OCI-LY3 (cell line): ENCODE data around the gene FLRT2.

Source experiments
- H2AFZ ChIP-seq: fragments of 200-600, 300-600 bp; shearing (Covaris generic); 2 replicates; pipeline ENCODE4 v1.6.0; 2014; ENCODE audit warnings: antibody characterized with exemption, low read depth, low read length
- H3K27ac ChIP-seq: fragments of 200-600, 300-600 bp; sonication (generic); 2 replicates; pipeline ENCODE4 v1.5.1; 2014; ENCODE audit warnings: mild to moderate bottlenecking, low read length, moderate library complexity, mixed read lengths
- H3K27me3 ChIP-seq: fragments of 200-600, 300-600 bp; sonication (generic); 2 replicates; pipeline ENCODE4 v1.6.1; 2014; ENCODE audit warnings: low read depth, low read length, mixed read lengths
- H3K36me3 ChIP-seq: fragments of 200-600, 300-600 bp; sonication (generic); replicated peaks from 2 replicates; pipeline ENCODE3; 2014; ENCODE audit warnings: low read depth, low read length, mixed read lengths
- H3K4me1 ChIP-seq: fragments of 300-600, 200-600 bp; sonication (generic); 2 replicates; pipeline ENCODE4 v1.6.1; 2014; ENCODE audit warnings: low read length, mixed read lengths
- H3K4me2 ChIP-seq: fragments of 200-600, 300-600 bp; sonication (generic); 2 replicates; pipeline ENCODE4 v1.6.1; 2014; ENCODE audit warnings: low read length, mixed read lengths
- H3K4me3 ChIP-seq: fragments of 300-600, 200-600 bp; sonication (generic); 2 replicates; pipeline ENCODE4 v1.5.1; 2014; ENCODE audit warnings: antibody characterized with exemption, mild to moderate bottlenecking, low read length, moderate library complexity
- H3K79me2 ChIP-seq: fragments of 300-600, 200-600 bp; shearing (Covaris generic); 2 replicates; pipeline ENCODE4 v1.6.1; 2014; ENCODE audit warnings: mild to moderate bottlenecking, low read length, mixed read lengths
- H3K9ac ChIP-seq: fragments of 300-600, 200-600 bp; shearing (Covaris generic); 2 replicates; pipeline ENCODE4 v1.6.0; 2014; ENCODE audit warnings: mild to moderate bottlenecking, low read length, moderate library complexity
- H3K9me3 ChIP-seq: fragments of 200-600, 300-600 bp; shearing (Covaris generic); 2 replicates; pipeline ENCODE4 v1.6.1; 2014; ENCODE audit warnings: low read length, mixed read lengths; ENCODE audit not compliant: insufficient read depth
- H4K20me1 ChIP-seq: fragments of 200-600, 300-600 bp; sonication (generic); 2 replicates; pipeline ENCODE4 v1.6.1; 2016; ENCODE audit warnings: low read length, mixed read lengths; ENCODE audit not compliant: insufficient read depth
- EZH2phosphoT487 ChIP-seq: fragments of 200-600 bp; shearing (Covaris generic); IDR thresholded peaks from 2 replicates; pipeline ENCODE4 v1.6.1; 2018; ENCODE audit warnings: antibody characterized with exemption, mixed run types, low read depth
- TF ChIP-seq, protein P1 (sequence below): fragments of 200-600, 300-600 bp; sonication (generic); IDR thresholded peaks from 2 replicates; pipeline ENCODE4 v1.5.1; 2014; ENCODE audit warnings: antibody characterized with exemption, low read length, low read depth

The FLRT2 gene

GRCh38 chr14:85564841-85565527, 35.0 kb downstream of the FLRT2 start:
- Histone ChIP-seq H3K4me2 (no peak overlapping the region), H3K4me1 (no peaks in the 10 kb centered on the region), H4K20me1 (no peaks in the 10 kb centered on the region), H3K9ac (no peak overlapping the region), H3K27ac (no peak overlapping the region), H3K36me3 (no peaks in the 10 kb centered on the region), H2AFZ (no peak overlapping the region), H3K27me3 (no peaks in the 10 kb centered on the region; the same call in 1 of the 2 replicates), H3K9me3 (no peaks in the 10 kb centered on the region), H3K4me3 (no peak overlapping the region), H3K79me2 (no peaks in the 10 kb centered on the region)
- TF ChIP-seq EZH2phosphoT487, result no peak
- TF ChIP-seq, protein P1, sequence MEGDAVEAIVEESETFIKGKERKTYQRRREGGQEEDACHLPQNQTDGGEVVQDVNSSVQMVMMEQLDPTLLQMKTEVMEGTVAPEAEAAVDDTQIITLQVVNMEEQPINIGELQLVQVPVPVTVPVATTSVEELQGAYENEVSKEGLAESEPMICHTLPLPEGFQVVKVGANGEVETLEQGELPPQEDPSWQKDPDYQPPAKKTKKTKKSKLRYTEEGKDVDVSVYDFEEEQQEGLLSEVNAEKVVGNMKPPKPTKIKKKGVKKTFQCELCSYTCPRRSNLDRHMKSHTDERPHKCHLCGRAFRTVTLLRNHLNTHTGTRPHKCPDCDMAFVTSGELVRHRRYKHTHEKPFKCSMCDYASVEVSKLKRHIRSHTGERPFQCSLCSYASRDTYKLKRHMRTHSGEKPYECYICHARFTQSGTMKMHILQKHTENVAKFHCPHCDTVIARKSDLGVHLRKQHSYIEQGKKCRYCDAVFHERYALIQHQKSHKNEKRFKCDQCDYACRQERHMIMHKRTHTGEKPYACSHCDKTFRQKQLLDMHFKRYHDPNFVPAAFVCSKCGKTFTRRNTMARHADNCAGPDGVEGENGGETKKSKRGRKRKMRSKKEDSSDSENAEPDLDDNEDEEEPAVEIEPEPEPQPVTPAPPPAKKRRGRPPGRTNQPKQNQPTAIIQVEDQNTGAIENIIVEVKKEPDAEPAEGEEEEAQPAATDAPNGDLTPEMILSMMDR, result no peak

GRCh38 chr14:85565862-85566296, 35.9 kb downstream of the FLRT2 start:
- Histone ChIP-seq H3K9me3 (no peaks in the 10 kb centered on the region), H4K20me1 (no peaks in the 10 kb centered on the region), H3K4me3 (no peak overlapping the region), H3K27ac (no peak overlapping the region), H3K9ac (no peak overlapping the region), H3K4me2 (no peak overlapping the region), H3K4me1 (no peaks in the 10 kb centered on the region), H2AFZ (no peak overlapping the region), H3K36me3 (no peaks in the 10 kb centered on the region), H3K27me3 (no peaks in the 10 kb centered on the region; the same call in 1 of the 2 replicates), H3K79me2 (no peaks in the 10 kb centered on the region)
- no peak for TF ChIP-seq EZH2phosphoT487
- TF ChIP-seq, protein P1, result no peak

- H3K4me3 ChIP-seq, result no peak overlapping the region
- H3K4me1 ChIP-seq, result no peaks in the 10 kb centered on the region
- no peaks in the 10 kb centered on the region for H3K36me3 ChIP-seq
- no peak overlapping the region for H3K4me2 ChIP-seq
- no peak for TF ChIP-seq EZH2phosphoT487
- TF ChIP-seq, protein P1, result no peak
- no peaks in the 10 kb centered on the region for H3K79me2 ChIP-seq
- H3K27me3 ChIP-seq, result no peaks in the 10 kb centered on the region; the same call in 1 of the 2 replicates
- no peaks in the 10 kb centered on the region for H3K9me3 ChIP-seq
- no peaks in the 10 kb centered on the region for H4K20me1 ChIP-seq
- no peak overlapping the region for H2AFZ ChIP-seq
- no peak overlapping the region for H3K27ac ChIP-seq
- H3K9ac ChIP-seq, result no peak overlapping the region
Observed at GRCh38 chr14:85566603-85567002, 36.7 kb downstream of the FLRT2 start.

DNA sequence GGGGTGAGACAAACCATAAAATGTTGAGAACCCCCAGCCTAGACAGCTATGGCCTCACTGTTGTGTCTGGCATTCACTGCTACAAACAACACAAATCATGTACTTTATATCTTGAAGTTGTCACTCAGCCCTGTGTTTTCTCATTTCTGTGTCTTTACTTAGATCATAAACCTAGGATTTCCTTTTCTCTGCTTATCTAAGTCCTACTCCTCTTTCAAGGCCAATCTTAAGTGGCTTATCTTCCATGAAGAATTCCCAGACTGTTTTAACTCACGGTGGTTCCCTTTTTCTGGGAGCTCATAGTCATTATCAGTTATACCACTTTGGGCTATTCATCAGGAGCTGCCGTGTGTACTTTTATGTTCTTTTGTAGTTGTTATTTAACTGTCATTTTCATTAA, 42.1 kb downstream of the FLRT2 start:
- H3K27me3 ChIP-seq, result no peaks in the 10 kb centered on the region
- H4K20me1 ChIP-seq, result no peaks in the 10 kb centered on the region
- H3K4me2 ChIP-seq, result no peak overlapping the region
- H3K9me3 ChIP-seq, result no peaks in the 10 kb centered on the region
- no peak overlapping the region for H2AFZ ChIP-seq
- H3K4me3 ChIP-seq, result no peak overlapping the region
- no peak overlapping the region for H3K9ac ChIP-seq
- TF ChIP-seq EZH2phosphoT487, result no peak
- TF ChIP-seq, protein P1, result no peak
- H3K4me1 ChIP-seq, result peaks cover 12% of the 10 kb centered on the region
- no peaks in the 10 kb centered on the region for H3K79me2 ChIP-seq
- no peaks in the 10 kb centered on the region for H3K36me3 ChIP-seq
- no peak overlapping the region for H3K27ac ChIP-seq
